Erythroblast (primary cell): Measurements from ENCODE around the gene PITX2.

ENCODE experiments used
- GATA1 ChIP-seq: IDR thresholded peaks from 2 replicates; pipeline ENCODE4 v1.6.1; 2011; ENCODE audit warnings: low read depth, mild to moderate bottlenecking, control low read depth, low read length, moderate library complexity
- POLR2A ChIP-seq: IDR thresholded peaks from 2 replicates; pipeline ENCODE4 v1.6.1; 2011; ENCODE audit warnings: mild to moderate bottlenecking, low read length

GRCh38 chr4:110643096-110643495 is 20.2 kb upstream of the PITX2 start:
- no peak for TF ChIP-seq POLR2A
- TF ChIP-seq GATA1 = no peak
